Measurements from ENCODE around the gene SOS1. TPM values are rescaled to one million over a fixed set of nuclear protein-coding genes. Genes with fewer than 3 reads are reported as not detected.

The SOS1 gene
- total and polyA plus RNA-seq, 2 of the 13 experiments (the other 11 are each of a cell fraction or from before 2014, with no cell fraction given), result 20.8 to 60.4 TPM

DNA sequence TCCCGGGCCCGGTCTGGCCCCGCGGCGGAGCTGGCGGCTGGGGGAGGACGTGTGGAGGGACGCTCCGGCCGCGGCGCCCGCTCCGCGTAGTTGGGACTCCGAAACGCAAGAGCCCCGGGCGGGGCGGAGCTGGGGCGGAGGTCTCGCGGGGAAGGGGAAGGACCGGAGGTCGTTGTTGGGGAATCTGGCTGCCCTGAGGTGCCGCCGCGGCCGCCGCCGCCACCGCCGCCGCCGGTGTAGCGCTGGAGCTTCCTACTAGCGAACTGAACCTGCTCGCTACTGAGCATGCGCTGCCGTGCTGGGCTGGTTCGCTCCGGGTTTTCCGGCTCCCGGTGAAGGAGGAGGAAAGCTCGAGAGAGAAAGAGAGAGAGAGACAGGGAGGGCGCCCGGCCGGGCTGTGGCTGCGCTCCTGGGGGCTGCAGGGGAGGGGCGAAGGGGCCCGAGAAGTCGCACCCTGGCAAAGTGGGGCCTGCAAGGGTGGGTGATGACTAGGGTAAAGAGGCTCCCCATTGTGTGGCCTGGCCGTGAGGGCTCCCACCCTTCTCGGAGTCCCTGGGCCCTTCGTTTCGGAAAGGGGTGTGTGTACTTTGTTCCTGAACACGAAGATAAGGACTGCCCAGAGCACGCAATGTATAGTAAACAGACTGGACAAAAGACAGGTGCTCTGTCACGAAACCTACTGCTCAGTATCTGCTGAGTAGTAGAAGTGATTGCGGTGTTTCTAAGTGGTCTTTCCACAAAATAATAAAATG is at the start of gene SOS1 (continued):
- TF ChIP-seq, protein P1, sequence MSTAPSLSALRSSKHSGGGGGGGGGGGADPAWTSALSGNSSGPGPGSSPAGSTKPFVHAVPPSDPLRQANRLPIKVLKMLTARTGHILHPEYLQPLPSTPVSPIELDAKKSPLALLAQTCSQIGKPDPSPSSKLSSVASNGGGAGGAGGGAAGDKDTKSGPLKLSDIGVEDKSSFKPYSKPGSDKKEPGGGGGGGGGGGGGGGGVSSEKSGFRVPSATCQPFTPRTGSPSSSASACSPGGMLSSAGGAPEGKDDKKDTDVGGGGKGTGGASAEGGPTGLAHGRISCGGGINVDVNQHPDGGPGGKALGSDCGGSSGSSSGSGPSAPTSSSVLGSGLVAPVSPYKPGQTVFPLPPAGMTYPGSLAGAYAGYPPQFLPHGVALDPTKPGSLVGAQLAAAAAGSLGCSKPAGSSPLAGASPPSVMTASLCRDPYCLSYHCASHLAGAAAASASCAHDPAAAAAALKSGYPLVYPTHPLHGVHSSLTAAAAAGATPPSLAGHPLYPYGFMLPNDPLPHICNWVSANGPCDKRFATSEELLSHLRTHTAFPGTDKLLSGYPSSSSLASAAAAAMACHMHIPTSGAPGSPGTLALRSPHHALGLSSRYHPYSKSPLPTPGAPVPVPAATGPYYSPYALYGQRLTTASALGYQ (CRISPR knock-in tag; IDR thresholded peaks at IDR 0.05), result 0 out of 2 replicates have a peak, but pooled peaks have one; percentile 28
- TF ChIP-seq ZNF747 (CRISPR knock-in tag; IDR thresholded peaks at IDR 0.05; ENCODE audit: borderline replicate concordance), result peak; percentile 92
- TF ChIP-seq, protein P2, sequence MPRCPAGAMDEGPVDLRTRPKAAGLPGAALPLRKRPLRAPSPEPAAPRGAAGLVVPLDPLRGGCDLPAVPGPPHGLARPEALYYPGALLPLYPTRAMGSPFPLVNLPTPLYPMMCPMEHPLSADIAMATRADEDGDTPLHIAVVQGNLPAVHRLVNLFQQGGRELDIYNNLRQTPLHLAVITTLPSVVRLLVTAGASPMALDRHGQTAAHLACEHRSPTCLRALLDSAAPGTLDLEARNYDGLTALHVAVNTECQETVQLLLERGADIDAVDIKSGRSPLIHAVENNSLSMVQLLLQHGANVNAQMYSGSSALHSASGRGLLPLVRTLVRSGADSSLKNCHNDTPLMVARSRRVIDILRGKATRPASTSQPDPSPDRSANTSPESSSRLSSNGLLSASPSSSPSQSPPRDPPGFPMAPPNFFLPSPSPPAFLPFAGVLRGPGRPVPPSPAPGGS (CRISPR knock-in tag; IDR thresholded peaks at IDR 0.05), result peak; percentile 77
- no peak for TF ChIP-seq ATM (IDR thresholded peaks at IDR 0.05; ENCODE audit: borderline replicate concordance)
- TF ChIP-seq, protein P3, sequence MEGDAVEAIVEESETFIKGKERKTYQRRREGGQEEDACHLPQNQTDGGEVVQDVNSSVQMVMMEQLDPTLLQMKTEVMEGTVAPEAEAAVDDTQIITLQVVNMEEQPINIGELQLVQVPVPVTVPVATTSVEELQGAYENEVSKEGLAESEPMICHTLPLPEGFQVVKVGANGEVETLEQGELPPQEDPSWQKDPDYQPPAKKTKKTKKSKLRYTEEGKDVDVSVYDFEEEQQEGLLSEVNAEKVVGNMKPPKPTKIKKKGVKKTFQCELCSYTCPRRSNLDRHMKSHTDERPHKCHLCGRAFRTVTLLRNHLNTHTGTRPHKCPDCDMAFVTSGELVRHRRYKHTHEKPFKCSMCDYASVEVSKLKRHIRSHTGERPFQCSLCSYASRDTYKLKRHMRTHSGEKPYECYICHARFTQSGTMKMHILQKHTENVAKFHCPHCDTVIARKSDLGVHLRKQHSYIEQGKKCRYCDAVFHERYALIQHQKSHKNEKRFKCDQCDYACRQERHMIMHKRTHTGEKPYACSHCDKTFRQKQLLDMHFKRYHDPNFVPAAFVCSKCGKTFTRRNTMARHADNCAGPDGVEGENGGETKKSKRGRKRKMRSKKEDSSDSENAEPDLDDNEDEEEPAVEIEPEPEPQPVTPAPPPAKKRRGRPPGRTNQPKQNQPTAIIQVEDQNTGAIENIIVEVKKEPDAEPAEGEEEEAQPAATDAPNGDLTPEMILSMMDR (CRISPR knock-in tag; IDR thresholded peaks at IDR 0.05), result peak; percentile 35
- TF ChIP-seq EP300 (IDR thresholded peaks at IDR 0.05; ENCODE audit: low read depth in 2 of 2, low read length in 2 of 2), result peak; percentile 54 to 61
- TF ChIP-seq EP300 (CRISPR knock-in tag; IDR thresholded peaks at IDR 0.05; ENCODE audit: borderline replicate concordance), result peak; percentile 80; the same call in 1 of the 2 replicates
- TF ChIP-seq, protein P4, sequence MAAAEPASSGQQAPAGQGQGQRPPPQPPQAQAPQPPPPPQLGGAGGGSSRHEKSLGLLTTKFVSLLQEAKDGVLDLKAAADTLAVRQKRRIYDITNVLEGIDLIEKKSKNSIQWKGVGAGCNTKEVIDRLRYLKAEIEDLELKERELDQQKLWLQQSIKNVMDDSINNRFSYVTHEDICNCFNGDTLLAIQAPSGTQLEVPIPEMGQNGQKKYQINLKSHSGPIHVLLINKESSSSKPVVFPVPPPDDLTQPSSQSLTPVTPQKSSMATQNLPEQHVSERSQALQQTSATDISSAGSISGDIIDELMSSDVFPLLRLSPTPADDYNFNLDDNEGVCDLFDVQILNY (CRISPR knock-in tag; conservative IDR thresholded peaks at IDR 0.05), result 0 out of 2 replicates have a peak, but pooled peaks have one; percentile 63
- TF ChIP-seq ZNF441 (CRISPR knock-in tag; IDR thresholded peaks at IDR 0.05; ENCODE audit: borderline replicate concordance), result peak; percentile 80; the same call in 1 of the 2 replicates
- TF ChIP-seq, protein P5, sequence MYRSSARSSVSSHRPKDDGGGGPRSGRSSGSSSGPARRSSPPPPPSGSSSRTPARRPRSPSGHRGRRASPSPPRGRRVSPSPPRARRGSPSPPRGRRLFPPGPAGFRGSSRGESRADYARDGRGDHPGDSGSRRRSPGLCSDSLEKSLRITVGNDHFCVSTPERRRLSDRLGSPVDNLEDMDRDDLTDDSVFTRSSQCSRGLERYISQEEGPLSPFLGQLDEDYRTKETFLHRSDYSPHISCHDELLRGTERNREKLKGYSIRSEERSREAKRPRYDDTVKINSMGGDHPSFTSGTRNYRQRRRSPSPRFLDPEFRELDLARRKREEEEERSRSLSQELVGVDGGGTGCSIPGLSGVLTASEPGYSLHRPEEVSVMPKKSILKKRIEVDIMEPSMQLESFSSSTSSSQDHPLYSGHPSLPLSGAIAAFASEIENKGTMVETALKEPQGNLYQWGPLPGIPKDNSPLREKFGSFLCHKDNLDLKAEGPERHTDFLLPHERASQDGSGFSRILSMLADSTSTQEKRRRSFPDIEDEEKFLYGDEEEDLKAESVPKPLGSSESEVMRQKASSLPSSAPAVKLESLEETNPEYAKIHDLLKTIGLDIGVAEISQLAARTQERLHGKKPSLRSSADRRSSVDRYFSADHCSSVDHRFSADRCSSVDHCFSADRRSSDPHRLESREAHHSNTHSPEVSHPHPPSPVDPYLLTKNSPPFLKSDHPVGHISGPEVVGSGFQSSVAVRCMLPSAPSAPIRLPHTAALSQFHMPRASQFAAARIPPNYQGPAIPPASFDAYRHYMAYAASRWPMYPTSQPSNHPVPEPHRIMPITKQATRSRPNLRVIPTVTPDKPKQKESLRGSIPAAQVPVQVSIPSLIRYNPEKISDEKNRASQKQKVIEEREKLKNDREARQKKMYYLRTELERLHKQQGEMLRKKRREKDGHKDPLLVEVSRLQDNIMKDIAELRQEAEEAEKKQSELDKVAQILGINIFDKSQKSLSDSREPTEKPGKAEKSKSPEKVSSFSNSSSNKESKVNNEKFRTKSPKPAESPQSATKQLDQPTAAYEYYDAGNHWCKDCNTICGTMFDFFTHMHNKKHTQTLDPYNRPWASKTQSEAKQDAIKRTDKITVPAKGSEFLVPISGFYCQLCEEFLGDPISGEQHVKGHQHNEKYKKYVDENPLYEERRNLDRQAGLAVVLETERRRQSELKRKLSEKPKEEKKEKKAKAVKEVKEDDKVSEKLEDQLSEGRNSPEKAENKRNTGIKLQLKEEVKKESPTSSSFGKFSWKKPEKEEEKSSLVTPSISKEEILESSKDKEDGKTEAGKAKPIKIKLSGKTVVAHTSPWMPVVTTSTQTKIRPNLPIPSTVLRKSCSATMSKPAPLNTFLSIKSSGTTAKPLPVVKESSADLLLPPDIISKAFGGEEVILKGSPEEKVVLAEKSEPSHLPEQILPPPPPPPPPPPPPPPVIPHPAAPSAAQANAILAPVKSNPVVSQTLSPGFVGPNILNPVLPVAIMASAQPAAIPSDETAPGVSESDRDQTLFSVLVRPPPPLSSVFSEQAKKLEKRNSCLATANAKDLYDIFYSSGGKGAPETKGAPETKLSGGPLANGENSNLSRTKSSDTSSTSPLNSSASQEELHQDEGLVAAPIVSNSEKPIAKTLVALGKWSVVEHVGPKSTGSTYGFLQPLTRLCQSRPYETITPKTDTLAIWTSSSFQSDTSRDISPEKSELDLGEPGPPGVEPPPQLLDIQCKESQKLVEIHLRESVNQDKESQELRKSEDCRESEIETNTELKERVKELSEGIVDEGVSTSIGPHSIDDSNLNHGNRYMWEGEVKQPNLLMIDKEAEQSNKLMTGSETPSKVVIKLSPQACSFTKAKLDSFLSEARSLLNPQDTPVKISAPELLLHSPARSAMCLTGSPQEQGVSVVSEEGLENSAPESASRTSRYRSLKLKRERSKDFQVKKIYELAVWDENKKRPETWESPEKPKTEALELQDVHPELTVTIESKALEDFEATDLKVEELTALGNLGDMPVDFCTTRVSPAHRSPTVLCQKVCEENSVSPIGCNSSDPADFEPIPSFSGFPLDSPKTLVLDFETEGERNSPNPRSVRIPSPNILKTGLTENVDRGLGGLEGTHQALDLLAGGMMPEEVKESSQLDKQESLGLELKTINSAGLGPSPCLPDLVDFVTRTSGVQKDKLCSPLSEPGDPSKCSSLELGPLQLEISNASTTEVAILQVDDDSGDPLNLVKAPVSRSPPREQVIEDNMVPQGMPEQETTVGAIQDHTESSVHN (CRISPR knock-in tag; IDR thresholded peaks at IDR 0.05), result no peak
- TF ChIP-seq HNRNPLL (IDR thresholded peaks at IDR 0.05; ENCODE audit: low read depth, low read length, poor library complexity, severe bottlenecking), result peak; percentile 83
- TF ChIP-seq ZKSCAN5 (CRISPR knock-in tag; IDR thresholded peaks at IDR 0.05), result no peak
- peak; percentile 18; the same call in 1 of the 2 replicates for TF ChIP-seq NR2F6 (IDR thresholded peaks at IDR 0.05)
- peak; percentile 63 for TF ChIP-seq NR2F6 (CRISPR knock-in tag; IDR thresholded peaks at IDR 0.05)

Measured in HepG2 (cell line).